Amygdala (tissue), 56 donors: Measurements from ENCODE around the gene RPS21.

Experiments
- DNase-seq, 56 donors: peaks; one replicate each; lab custom pipeline; 2025; lab: John Stamatoyannopoulos, UW

RPS21 gene

DNA sequence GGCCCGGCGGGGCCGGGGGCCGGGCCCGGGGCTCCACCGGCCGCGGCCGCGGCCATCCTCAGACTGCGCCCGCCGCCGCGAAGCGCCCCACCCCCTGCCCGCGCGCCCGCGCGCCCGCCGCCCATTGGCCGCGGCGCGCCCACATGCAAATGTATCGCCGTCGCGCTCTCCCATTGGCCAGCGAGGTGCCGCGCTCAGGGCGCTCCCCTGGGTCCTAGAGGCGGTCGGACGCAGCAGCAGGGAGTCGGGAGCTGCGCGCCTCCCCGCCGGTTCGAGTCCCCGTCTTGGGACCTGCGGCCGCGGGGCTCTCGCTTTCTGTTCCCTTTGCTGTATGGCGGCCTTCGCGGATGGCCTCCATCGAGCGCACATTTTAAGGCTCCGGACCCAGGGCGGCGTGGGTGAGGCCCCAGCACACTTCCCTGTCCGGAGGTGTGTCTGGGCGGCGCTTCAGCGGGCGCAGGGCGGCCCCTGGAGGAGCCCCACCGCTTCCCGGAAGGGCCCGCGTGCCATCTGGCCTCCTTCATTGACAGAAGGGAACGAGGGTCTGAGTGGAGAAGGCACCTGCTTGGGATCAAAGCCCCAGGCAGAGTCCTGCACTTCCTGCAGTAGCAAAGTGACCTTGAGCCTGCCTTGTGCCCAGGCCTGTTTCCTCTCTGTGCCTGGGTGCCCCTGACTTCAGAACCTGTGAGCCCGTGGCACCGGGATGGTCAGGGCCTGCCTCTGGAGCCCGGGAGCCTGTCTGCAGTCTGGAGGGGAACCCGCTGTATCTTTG, 20.5 kb downstream of the RPS21 start, which contains the start of gene CABLES2:
Gene CABLES2, minus strand, starts transcription at position 65 of the 772 bp plus-strand sequence. Its CDS starts 9 bp downstream, at position 56.
- DNase-seq = peak; percentile 43 to 95 (median 83)

GRCh38 chr20:62408055-62408454, 21.2 kb downstream of the RPS21 start:
- DNase-seq = no peak

DNA sequence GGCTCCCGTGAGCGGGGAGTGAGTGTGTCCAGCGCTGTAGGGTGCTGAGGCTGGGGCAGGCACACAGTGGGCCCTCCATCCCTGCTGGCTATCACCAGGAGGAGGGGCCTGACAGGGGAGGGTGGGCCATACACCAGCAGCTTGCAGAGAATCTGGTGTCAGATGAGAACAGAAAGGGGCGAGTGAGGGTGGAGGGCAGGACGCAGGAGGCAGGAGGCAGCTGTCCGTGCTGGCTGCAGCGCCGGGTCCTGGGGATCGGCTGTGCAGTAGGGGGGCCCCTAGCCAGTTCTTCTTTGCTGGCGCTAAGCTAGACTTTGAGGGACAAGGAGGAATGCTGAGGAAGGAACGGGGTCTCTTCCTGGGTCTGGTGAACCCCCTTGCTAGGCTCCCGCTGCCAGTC, 21.7 kb downstream of the RPS21 start:
- no peak for DNase-seq

DNA sequence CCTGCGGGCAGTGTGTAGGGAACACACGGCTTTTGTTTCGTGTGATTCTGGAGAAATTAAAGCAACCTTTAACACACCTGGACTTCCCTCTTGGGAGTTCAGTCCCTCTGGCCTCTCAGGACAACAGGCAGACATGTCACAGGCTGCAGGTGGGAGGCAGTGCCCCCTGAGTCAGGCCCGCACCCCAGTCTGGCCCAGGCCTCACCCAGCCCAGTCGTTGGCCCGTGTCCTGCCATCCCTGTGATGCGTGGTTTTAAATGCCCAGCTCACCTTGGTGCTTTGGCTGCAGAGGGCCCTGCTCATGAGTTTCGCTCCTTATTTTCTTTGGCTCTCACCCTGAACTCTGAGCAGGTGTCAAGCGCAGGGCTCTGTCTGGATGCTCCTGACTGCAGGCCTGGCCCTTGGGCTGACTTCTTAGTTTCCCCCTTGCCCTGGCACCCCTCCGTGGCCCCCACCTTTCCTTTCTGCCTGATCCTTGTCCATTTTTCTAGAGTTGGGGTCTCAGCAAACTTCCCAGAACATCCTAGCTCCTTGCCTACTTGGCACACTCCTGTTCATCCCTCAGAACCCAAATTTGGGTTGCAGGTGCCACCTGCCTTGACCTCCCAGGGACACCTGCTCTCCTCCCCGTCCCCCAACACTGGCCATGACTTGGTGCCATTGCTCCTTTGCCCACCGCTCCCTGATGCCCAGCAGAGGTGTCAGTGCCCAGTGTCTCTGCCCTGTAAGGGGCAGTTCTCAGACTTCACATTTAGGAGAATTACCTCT, 22.4 kb downstream of the RPS21 start:
- DNase-seq = no peak

GRCh38 chr20:62409931-62410745, 23.2 kb downstream of the RPS21 start:
- peak in 12 of 56 donors; percentile 3 to 47 (median 30) for DNase-seq

GRCh38 chr20:62410746-62411478, 24.0 kb downstream of the RPS21 start:
- no peak for DNase-seq

DNA sequence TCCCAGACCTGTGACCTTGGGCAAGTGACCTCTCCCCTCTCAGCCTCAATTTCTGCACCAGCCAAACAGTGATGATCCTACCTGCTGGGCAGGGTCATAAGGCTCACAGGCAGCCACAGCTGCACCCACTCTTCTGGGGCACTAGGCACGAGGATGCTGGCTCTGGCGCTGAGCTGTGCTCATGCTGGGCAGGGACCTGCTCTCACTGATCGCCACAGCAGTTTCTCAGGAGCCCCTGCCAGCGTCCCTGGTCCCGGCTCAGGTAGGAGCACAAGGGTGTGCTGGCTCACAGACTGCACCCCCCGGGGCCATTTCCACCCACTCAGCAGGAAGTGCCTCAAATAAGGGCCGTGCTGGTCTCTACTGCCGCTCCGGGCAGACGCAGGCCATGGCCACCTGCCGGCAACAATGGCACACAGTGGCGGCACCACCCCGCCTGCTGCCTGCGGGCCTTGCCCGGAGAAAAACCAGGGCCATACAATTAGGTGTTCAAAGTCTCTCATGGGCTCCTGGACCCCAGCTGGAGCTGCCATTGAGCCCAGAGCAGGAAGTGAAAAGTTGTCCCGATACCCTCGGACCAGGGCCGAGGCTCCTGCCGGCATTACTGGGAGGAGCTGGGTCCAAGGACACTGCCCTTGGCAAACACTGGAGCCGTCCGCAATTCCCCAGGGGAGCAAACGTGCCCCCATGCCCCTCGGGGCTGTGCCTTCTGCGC, 24.7 kb downstream of the RPS21 start:
- DNase-seq = no peak

DNA sequence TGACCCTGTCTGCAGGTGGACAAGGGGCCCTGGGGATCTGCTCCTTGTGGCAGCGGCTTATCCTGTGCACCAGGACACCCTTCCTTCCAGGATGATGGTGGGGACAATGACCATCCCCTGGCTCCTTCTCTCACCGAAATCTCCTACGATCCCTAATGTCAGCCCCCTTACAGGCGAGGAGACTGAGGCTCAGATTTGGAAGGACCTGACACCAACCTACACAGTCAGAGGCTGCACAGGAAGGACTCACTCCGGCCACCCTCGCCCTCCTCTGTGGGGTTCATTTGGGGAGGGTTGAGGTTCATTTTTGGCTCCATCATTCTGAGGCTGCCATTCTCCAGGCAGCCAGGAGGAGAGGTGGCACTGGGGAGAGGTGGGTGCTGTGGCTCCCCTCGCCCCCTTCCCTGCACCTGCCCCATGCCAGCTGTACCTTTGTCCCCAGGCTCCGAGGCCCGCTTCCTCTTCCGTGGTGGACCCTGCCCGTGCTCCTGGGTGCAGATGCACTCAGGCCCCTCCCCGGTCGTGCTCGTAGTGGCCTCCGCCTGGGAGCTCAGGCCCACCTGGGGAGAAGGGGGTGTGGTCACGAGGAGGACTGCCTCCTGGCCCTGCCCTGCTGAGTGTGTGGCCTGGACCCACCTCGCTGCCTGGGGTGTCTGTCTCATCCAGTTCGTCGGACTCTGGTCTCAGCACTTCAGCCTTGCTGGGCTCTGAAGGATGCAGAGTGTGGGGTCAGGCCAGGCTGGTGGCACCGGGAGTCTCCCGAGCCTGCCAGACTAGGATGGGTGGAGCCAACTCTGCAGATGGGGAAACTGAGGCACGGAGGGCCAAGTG, 25.5 kb downstream of the RPS21 start:
- no peak for DNase-seq

- DNase-seq = no peak
Observed at GRCh38 chr20:62413025-62413570, 26.2 kb downstream of the RPS21 start.

DNA sequence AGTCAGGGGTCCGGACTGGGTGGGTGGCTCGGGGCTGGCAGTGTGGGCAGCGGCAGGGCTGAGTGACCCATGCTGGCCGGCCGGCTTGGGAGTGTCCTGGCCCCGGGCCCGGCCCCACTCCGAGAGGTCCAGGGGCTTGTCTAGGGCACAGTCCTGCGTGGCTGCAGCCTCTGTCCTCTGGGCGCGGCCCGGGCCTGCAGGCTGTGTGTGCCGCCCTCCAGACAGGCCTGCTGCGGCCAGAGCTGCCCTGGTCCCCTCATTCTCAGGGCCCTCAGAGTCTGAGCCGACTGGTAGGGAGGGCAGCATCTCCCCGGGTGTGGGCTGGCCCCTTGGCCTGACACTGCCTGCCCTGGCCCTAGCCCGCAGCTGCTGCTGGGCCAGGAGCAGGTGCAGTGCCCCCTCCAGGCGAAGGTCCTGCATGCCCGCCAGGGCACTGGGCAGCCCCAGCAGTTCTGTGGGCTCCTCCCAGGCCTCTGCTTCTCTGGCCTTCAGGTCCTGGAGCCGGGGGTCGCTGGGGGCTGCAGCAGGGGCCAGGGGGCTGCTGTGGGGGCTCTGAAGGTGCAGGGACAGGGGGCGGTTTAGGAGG, 27.1 kb downstream of the RPS21 start:
- no peak for DNase-seq

GRCh38 chr20:62415354-62416111, 28.6 kb downstream of the RPS21 start:
- no peak for DNase-seq

DNA sequence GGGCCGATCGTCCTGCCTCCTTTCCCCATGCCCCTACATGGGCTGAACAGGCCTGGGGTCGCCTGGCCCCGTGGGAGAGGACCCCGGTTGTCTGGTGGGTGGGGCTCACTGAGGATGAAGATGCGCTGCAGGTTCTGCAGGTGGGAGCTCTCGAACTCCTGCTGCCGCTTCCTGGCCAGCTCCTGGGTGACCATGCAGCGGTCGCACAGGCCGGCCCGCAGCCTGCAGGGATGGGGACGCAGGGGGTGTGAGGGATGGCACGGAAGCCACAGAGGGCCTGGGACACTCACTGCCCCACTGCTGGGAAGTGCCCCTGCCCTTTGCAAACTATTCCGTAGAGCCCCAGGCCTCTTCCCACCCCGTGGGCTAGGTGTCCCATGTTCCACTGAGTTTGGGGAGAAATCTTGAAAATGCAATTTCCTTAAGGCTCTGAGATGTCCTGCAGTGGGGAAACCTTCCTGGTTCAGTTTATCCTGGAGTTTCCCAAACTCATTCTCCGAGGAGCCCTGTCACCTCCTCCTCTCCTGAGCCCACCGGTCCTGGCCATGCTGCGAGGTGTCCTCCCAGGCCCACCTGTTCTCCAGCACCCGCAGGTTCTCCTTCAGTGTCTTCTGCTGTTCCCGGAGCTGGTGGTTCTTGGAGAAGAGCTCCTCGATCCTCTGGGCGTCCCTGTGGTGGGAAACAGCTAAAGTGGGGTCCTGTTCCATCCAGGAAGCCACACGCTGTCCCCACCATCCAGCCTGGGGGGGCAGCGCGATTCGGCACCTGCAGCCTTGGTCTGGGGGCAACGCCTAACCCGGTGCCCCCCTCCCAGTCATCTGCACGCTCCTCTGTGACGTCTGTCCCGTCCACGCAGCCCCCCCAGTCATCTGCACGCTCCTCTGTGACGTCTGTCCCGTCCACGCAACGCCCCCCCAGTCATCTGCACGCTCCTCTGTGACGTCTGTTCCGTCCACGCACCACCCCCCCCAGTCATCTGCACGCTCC, 30.0 kb downstream of the RPS21 start:
- no peak for DNase-seq

DNA sequence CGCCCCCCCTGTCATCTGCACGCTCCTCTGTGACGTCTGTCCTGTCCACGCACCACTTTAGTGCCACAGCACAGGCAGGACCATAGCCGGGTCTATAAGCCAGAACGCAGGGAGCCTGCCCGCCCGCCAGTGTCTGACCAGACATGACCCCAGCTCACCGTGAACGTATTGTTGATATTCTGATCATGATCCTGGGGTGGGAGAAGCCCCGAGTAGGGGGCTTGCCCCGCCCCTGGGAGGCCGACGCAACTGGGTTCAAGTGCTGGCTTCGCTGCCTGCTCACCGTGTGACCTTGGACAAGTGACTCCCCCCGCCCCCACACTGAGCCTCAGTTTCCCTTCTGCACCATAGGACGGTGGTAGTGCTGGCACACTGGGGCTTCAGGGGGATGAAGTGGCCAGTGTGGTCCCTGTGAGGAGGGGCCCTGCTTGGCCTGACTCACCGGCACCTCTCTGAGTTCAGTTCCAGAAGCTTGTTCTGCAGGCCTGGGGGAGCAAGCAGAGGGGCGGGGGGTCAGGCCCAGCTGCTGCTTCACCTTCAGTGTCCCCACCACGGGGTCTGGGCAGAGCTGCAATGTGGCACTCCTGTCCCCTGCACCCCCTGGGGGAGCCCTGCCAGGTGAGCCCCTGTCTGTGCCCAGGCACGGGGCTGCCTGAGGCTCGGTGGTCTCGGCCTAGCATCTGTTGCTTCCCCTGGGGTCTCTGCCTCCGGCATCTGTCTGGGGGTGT, 31.2 kb downstream of the RPS21 start:
- no peak for DNase-seq

GRCh38 chr20:62418709-62419487, 32.0 kb downstream of the RPS21 start:
- DNase-seq = no peak
